Loucy (cell line): ENCODE measurements around the gene MAML3.

Source experiments
- H2AFZ ChIP-seq: fragments of 200-600 bp; sonication (generic); 2 replicates; pipeline ENCODE4 v1.6.0; 2016; ENCODE audit warnings: antibody characterized with exemption, mild to moderate bottlenecking, low read length, moderate library complexity
- H3F3A ChIP-seq: fragments of 200-600 bp; 2 replicates; pipeline ENCODE4 v1.6.0; 2016; ENCODE audit warnings: antibody characterized with exemption, low read depth, mild to moderate bottlenecking
- H3K27me3 ChIP-seq: fragments of 200-600 bp; sonication (generic); 2 replicates; pipeline ENCODE4 v1.6.1; 2014; ENCODE audit warnings: low read length, mild to moderate bottlenecking; ENCODE audit not compliant: insufficient read depth, poor library complexity, severe bottlenecking
- H3K36me3 ChIP-seq: fragments of 200-600 bp; sonication (generic); 2 replicates; pipeline ENCODE4 v1.6.1; 2016; ENCODE audit warnings: low read length; ENCODE audit not compliant: insufficient read depth
- H3K4me1 ChIP-seq: fragments of 200-600 bp; sonication (generic); 2 replicates; pipeline ENCODE4 v1.5.1; 2014; ENCODE audit warnings: low read length, mild to moderate bottlenecking; ENCODE audit not compliant: insufficient read depth, poor library complexity, severe bottlenecking
- H3K4me2 ChIP-seq: fragments of 200-600 bp; sonication (generic); 2 replicates; pipeline ENCODE4 v1.6.0; 2014; ENCODE audit warnings: antibody characterized with exemption, low read length, low read depth, mild to moderate bottlenecking; ENCODE audit not compliant: poor library complexity, severe bottlenecking
- H3K4me3 ChIP-seq: fragments of 200-600 bp; sonication (generic); 2 replicates; pipeline ENCODE4 v1.5.1; 2014; ENCODE audit warnings: low read length, mild to moderate bottlenecking, mixed read lengths; ENCODE audit not compliant: poor library complexity, severe bottlenecking
- H3K79me2 ChIP-seq: fragments of 200-600 bp; sonication (generic); 2 replicates; pipeline ENCODE4 v1.6.1; 2014; ENCODE audit warnings: low read length; ENCODE audit not compliant: insufficient read depth
- H3K9ac ChIP-seq: fragments of 200-600 bp; sonication (generic); 2 replicates; pipeline ENCODE4 v1.6.0; 2014; ENCODE audit warnings: mild to moderate bottlenecking, low read depth, low read length, moderate library complexity; ENCODE audit not compliant: poor library complexity, severe bottlenecking
- H3K9me2 ChIP-seq: fragments of 200-600 bp; sonication (generic); replicated peaks from 2 replicates; pipeline ENCODE4 v1.6.1; 2016; ENCODE audit warnings: low read depth, low read length, mixed read lengths
- H3K9me3 ChIP-seq: fragments of 200-600 bp; sonication (generic); 2 replicates; pipeline ENCODE4 v1.6.1; 2014; ENCODE audit warnings: mild to moderate bottlenecking, antibody characterized with exemption, low read length, low read depth; ENCODE audit not compliant: insufficient read depth
- H4K20me1 ChIP-seq: fragments of 200-600 bp; sonication (generic); 2 replicates; pipeline ENCODE4 v1.6.0; 2014; ENCODE audit warnings: antibody characterized with exemption, low read length, mild to moderate bottlenecking; ENCODE audit not compliant: insufficient read depth, poor library complexity, severe bottlenecking
- CTCF ChIP-seq: fragments of 200-600 bp; sonication (generic); conservative IDR thresholded peaks from 2 replicates; pipeline ENCODE4 v1.5.1; 2014; ENCODE audit warnings: mild to moderate bottlenecking, antibody characterized with exemption, low read length
- EZH2phosphoT487 ChIP-seq: fragments of 200-600 bp; IDR thresholded peaks from 2 replicates; pipeline ENCODE4 v1.6.1; 2018; ENCODE audit warnings: antibody characterized with exemption, mild to moderate bottlenecking, moderate library complexity, borderline replicate concordance

Gene MAML3

GRCh38 chr4:140127422-140127821, 26.6 kb downstream of the MAML3 start:
- Histone ChIP-seq H3K9me2 (no peaks in the 10 kb centered on the region), H3K9me3 (no peaks in the 10 kb centered on the region), H4K20me1 (no peaks in the 10 kb centered on the region), H2AFZ (no peak overlapping the region), H3K79me2 (peaks cover 88% of the 10 kb centered on the region), H3K36me3 (peaks cover 8% of the 10 kb centered on the region; the same call in 1 of the 2 replicates), H3K4me2 (no peak overlapping the region), H3K9ac (no peak overlapping the region), H3K4me1 (peaks cover 14% of the 10 kb centered on the region), H3F3A (no peaks in the 10 kb centered on the region), H3K4me3 (no peak overlapping the region), H3K27me3 (no peaks in the 10 kb centered on the region)
- TF ChIP-seq EZH2phosphoT487, result no peak
- TF ChIP-seq CTCF, result no peak

DNA sequence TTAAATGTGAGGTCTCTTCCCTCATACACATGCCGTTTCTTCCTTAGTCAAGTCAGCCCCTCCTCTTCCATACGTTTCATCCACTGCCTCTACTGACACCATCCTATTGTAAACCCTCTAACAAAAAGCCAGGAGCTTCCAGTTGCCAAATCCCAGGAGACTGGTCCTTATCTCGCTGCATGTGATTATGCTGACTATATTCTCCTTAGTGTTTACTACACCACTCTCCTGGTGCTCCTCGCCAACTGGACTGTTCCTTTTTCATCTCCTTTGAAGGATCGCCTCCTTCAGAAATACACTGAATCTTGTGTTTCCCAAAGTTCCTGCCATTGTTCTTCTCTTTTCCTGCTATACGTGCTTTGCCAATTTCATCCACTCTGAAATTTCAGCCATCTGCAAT, 27.7 kb downstream of the MAML3 start:
- Histone ChIP-seq H3K4me3 (no peak overlapping the region), H3K9ac (no peak overlapping the region), H3K27me3 (no peaks in the 10 kb centered on the region), H3K4me1 (peaks cover 14% of the 10 kb centered on the region), H4K20me1 (no peaks in the 10 kb centered on the region), H3K79me2 (peaks cover 82% of the 10 kb centered on the region), H2AFZ (no peak overlapping the region), H3F3A (no peaks in the 10 kb centered on the region), H3K9me3 (no peaks in the 10 kb centered on the region), H3K9me2 (no peaks in the 10 kb centered on the region), H3K36me3 (peaks cover 8% of the 10 kb centered on the region; the same call in 1 of the 2 replicates), H3K4me2 (no peak overlapping the region)
- no peak for TF ChIP-seq EZH2phosphoT487
- TF ChIP-seq CTCF, result no peak

DNA sequence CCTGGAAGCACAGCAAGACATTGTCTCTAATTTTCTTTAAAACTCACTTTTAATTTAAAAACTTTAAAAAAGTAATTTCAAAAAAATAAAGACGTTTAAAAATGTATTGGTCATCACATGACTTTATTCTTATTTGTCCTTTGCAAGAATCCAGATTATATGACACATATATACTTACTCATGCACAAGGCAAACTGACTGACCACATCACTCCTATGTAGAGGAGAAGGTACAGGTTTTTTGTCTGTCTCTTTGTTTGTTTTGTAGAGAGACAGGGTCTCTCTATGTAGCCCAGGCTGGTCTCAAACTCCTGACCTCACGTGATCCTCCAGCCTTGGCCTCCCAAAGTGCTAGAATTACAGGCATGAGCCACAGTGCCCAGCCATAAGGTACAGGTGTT, 28.6 kb downstream of the MAML3 start:
- TF ChIP-seq CTCF (no peak), EZH2phosphoT487 (no peak)
- H3K9me2 ChIP-seq, result no peaks in the 10 kb centered on the region
- H3K9me3 ChIP-seq, result no peaks in the 10 kb centered on the region
- no peak overlapping the region for H3K4me2 ChIP-seq
- H3K79me2 ChIP-seq, result peaks cover 82% of the 10 kb centered on the region
- no peaks in the 10 kb centered on the region for H4K20me1 ChIP-seq
- no peaks in the 10 kb centered on the region for H3K27me3 ChIP-seq
- no peak overlapping the region for H3K9ac ChIP-seq
- H3K4me3 ChIP-seq, result no peak overlapping the region
- H3F3A ChIP-seq, result no peaks in the 10 kb centered on the region
- peaks cover 8% of the 10 kb centered on the region; the same call in 1 of the 2 replicates for H3K36me3 ChIP-seq
- peaks cover 14% of the 10 kb centered on the region for H3K4me1 ChIP-seq
- H2AFZ ChIP-seq, result no peak overlapping the region
